GM19193 (cell line): Measurements from ENCODE around the gene ZNF521.

ENCODE experiments used
- POLR2A ChIP-seq: IDR thresholded peaks from 4 replicates; pipeline ENCODE4 v1.6.1; 2011; ENCODE audit not compliant: insufficient read depth, insufficient read length; ENCODE audit errors: extremely low read depth

Gene ZNF521

GRCh38 chr18:25016181-25016580 lies 335.8 kb downstream of the ZNF521 start:
- no peak for TF ChIP-seq POLR2A
